GM18909 (cell line): Measurements from ENCODE around the gene DAZAP2.
"Not testable (repeated sequence)": the region's sequence is repeated elsewhere in the genome, so short reads cannot be mapped to it uniquely, and the experiment has no call there.

Experiments used
- ATAC-seq: cut with Tn5 transposase; IDR thresholded peaks from one replicate; pipeline ENCODE4 v1.9.1; 2021; ENCODE audit warnings: mild to moderate bottlenecking; ENCODE audit not compliant: unreplicated experiment, poor library complexity

DAZAP2 gene

GRCh38 chr12:51245476-51246253, 7.0 kb downstream of the DAZAP2 start:
- no peak for ATAC-seq

GRCh38 chr12:51246254-51246853, 7.7 kb downstream of the DAZAP2 start:
- no peak for ATAC-seq

GRCh38 chr12:51247523-51248206, 9.0 kb downstream of the DAZAP2 start:
- no peak for ATAC-seq

- ATAC-seq, result no peak
Observed at GRCh38 chr12:51253276-51253675, 14.7 kb downstream of the DAZAP2 start.

- no peak for ATAC-seq
Observed at GRCh38 chr12:51254536-51254935, 15.9 kb downstream of the DAZAP2 start.

GRCh38 chr12:51259600-51259999, 21.0 kb downstream of the DAZAP2 start:
- not testable (repeated sequence) for ATAC-seq

DNA sequence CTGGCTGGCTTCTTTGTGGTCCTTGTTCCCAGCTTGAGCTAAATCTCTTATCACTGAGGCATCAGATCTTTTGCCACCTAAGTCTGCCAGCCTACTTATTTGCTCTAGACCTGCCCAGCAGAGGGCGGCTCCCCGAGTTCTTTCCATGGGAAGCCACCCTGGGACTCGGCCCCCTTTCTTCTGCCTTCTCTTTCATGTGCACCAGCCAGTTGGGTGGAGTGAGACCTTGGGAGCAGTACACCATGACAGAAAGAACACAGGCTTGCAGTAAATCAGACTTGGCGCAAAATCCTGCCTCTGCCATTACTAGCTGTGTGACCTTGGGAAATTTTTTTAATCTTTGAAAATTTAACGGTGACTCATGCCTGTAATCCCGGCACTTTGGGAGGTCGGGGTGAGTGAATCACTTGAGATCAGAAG, 24.1 kb downstream of the DAZAP2 start:
- ATAC-seq, result no peak

- ATAC-seq, result no peak
Observed at GRCh38 chr12:51263341-51263740, 24.7 kb downstream of the DAZAP2 start.

GRCh38 chr12:51264297-51264696, 25.7 kb downstream of the DAZAP2 start:
- ATAC-seq, result no peak

DNA sequence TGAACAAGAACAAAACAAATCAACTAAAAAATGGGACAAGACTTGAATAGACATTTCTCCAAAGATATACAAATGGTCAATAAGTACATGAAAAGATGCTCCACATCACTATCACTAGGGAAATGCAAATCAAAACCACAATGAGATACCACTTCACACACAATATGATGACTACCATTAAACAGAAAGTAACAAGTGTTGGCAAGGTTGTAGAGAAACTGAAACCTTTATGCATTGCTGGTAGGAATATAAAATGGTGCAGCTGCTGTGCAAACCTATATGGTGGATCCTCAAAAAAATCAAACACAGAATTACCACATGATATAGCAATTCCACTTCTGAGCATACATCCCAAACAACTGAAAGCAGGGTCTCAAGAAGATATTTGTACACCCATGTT, 26.4 kb downstream of the DAZAP2 start:
- no peak for ATAC-seq

GRCh38 chr12:51269174-51270066, 30.8 kb downstream of the DAZAP2 start:
- ATAC-seq, result peak; percentile 42

- ATAC-seq, result peak; percentile 60
Observed at GRCh38 chr12:51270067-51270950, 31.7 kb downstream of the DAZAP2 start, which contains the start of gene SMAGP. Gene SMAGP (minus strand): TSS chr12:51270415. CDS start chr12:51269278, 1,137 bp downstream.

DNA sequence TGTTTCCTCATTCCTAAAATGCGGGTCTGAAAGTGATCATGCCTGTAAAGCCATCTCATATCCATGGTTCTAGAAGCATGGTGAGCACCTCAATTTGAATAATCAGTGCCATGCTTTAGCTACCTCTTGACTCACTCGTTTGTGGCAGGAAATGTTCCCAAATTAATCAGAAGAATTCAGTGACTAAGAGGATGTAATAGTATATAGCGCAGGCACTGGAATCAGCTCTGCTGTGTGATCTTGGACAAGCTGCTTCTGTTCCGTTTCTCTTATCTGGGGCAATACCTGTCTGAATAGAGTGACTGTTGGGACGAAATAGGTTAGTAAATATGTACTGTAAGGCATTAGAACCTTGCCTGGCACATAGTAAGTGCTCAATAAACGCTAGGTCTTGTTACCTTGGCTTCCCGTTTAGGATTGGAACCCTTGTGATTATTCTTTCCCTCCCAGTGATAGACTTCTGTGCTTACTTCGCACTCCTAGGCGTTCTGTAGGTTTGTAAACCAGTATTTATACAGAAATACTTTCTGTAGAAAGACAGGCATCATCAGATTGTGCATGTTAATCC, 32.4 kb downstream of the DAZAP2 start:
- no peak for ATAC-seq

DNA sequence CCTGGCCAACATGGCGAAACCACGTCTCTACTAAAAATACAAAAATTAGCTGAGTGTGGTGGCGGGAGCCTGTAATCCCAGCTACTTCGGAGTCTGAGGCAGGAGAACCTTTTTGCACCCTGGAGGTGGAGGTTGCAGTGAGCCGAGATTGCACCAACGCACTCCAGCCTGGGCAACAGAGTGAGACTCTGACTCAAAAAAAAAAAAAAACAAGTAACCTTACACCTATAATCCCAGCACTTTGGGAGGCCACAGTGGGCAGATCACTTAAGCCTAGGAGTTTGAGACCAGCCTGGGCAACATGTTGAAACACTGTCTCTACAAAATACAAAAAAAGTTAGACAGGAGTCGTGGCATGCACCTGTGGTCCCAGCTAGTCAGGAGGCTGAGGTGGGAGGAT, 34.2 kb downstream of the DAZAP2 start:
- ATAC-seq, result not testable (repeated sequence)

- no peak for ATAC-seq
Observed at GRCh38 chr12:51275088-51275487, 36.5 kb downstream of the DAZAP2 start.

- ATAC-seq, result no peak
Observed at GRCh38 chr12:51281202-51281924, 42.7 kb downstream of the DAZAP2 start.

- ATAC-seq, result no peak
Observed at GRCh38 chr12:51285843-51286242, 47.2 kb downstream of the DAZAP2 start.
